Activated naive CD8-positive, alpha-beta T cell (primary cell): ENCODE data around the gene CCDC66.

ENCODE experiments used
- H3K27ac Mint-ChIP-seq: one replicate; pipeline ENCODE4 v1.8.0; 2021; ENCODE audit warnings: mixed read lengths
- H3K27me3 Mint-ChIP-seq: one replicate; pipeline ENCODE4 v1.8.0; 2021; ENCODE audit warnings: mixed read lengths
- H3K36me3 Mint-ChIP-seq: one replicate; pipeline ENCODE4 v1.8.0; 2021; ENCODE audit warnings: mixed read lengths
- H3K4me1 Mint-ChIP-seq: one replicate; pipeline ENCODE4 v1.8.0; 2021; ENCODE audit warnings: low read depth, mixed read lengths
- H3K4me3 Mint-ChIP-seq: one replicate; pipeline ENCODE4 v1.8.0; 2021; ENCODE audit warnings: mild to moderate bottlenecking, mixed read lengths
- H3K9me3 Mint-ChIP-seq: one replicate; pipeline ENCODE4 v1.8.0; 2021; ENCODE audit warnings: low read depth, mixed read lengths

The CCDC66 gene

GRCh38 chr3:56654460-56654859 lies 97.5 kb downstream of the CCDC66 start:
- peaks cover 41% of the 10 kb centered on the region for H3K4me1 Mint-ChIP-seq
- peak overlapping the region; percentile 5 for H3K27ac Mint-ChIP-seq
- peaks cover 35% of the 10 kb centered on the region for H3K36me3 Mint-ChIP-seq
- no peaks in the 10 kb centered on the region for H3K9me3 Mint-ChIP-seq
- no peaks in the 10 kb centered on the region for H3K27me3 Mint-ChIP-seq
- no peak overlapping the region for H3K4me3 Mint-ChIP-seq

GRCh38 chr3:56655709-56656108 lies 98.7 kb downstream of the CCDC66 start:
- Mint-ChIP-seq H3K27me3 (no peaks in the 10 kb centered on the region), H3K9me3 (no peaks in the 10 kb centered on the region), H3K4me3 (no peak overlapping the region), H3K36me3 (peaks cover 38% of the 10 kb centered on the region), H3K4me1 (peaks cover 36% of the 10 kb centered on the region), H3K27ac (peak overlapping the region; percentile 38)

DNA sequence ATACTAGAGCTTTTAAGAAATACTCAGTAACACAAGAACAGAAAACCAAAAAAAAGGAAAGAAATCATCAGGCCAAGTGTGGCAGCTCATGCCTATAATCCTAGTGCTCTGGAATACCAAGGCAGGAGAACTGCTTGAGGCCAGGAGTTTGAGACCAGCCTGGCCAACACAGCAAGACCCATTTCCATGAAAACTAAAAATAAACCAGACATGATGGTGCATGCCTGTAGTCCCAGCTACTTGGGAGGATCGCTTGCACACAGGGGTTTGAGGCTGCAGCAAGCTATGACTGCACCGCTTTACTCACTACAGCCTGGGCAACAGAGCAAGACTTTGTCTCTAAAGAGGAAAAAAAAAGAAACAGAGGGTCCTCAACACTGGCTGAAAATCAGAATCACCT lies 107.8 kb downstream of the CCDC66 start:
- Mint-ChIP-seq H3K27me3 (no peaks in the 10 kb centered on the region), H3K36me3 (peaks cover 23% of the 10 kb centered on the region), H3K9me3 (no peaks in the 10 kb centered on the region), H3K27ac (peak overlapping the region; percentile 74), H3K4me1 (peaks cover 26% of the 10 kb centered on the region), H3K4me3 (no peak overlapping the region)

- Mint-ChIP-seq H3K27me3 (no peaks in the 10 kb centered on the region), H3K4me3 (no peak overlapping the region), H3K4me1 (peaks cover 29% of the 10 kb centered on the region), H3K36me3 (peaks cover 23% of the 10 kb centered on the region), H3K27ac (peak overlapping the region; percentile 5), H3K9me3 (no peaks in the 10 kb centered on the region)
These were observed 111.1 kb downstream of the CCDC66 start for GRCh38 chr3:56667973-56668579.
